Measurements from ENCODE around the gene CAV3.

GRCh38 chr3:8762607-8763377 is 29.2 kb downstream of the CAV3 start:
- TF ChIP-seq, protein P1, sequence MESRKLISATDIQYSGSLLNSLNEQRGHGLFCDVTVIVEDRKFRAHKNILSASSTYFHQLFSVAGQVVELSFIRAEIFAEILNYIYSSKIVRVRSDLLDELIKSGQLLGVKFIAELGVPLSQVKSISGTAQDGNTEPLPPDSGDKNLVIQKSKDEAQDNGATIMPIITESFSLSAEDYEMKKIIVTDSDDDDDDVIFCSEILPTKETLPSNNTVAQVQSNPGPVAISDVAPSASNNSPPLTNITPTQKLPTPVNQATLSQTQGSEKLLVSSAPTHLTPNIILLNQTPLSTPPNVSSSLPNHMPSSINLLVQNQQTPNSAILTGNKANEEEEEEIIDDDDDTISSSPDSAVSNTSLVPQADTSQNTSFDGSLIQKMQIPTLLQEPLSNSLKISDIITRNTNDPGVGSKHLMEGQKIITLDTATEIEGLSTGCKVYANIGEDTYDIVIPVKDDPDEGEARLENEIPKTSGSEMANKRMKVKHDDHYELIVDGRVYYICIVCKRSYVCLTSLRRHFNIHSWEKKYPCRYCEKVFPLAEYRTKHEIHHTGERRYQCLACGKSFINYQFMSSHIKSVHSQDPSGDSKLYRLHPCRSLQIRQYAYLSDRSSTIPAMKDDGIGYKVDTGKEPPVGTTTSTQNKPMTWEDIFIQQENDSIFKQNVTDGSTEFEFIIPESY (IDR thresholded peaks at IDR 0.05): no peak
- TF ChIP-seq YY1 (IDR thresholded peaks at IDR 0.05): no peak
- TF ChIP-seq, protein P2, sequence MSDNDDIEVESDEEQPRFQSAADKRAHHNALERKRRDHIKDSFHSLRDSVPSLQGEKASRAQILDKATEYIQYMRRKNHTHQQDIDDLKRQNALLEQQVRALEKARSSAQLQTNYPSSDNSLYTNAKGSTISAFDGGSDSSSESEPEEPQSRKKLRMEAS (IDR thresholded peaks at IDR 0.05): no peak
- TF ChIP-seq, protein P3, sequence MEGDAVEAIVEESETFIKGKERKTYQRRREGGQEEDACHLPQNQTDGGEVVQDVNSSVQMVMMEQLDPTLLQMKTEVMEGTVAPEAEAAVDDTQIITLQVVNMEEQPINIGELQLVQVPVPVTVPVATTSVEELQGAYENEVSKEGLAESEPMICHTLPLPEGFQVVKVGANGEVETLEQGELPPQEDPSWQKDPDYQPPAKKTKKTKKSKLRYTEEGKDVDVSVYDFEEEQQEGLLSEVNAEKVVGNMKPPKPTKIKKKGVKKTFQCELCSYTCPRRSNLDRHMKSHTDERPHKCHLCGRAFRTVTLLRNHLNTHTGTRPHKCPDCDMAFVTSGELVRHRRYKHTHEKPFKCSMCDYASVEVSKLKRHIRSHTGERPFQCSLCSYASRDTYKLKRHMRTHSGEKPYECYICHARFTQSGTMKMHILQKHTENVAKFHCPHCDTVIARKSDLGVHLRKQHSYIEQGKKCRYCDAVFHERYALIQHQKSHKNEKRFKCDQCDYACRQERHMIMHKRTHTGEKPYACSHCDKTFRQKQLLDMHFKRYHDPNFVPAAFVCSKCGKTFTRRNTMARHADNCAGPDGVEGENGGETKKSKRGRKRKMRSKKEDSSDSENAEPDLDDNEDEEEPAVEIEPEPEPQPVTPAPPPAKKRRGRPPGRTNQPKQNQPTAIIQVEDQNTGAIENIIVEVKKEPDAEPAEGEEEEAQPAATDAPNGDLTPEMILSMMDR (IDR thresholded peaks at IDR 0.05; ENCODE audit: low read depth, low read length, missing input control): no peak
- TF ChIP-seq TAF1 (conservative IDR thresholded peaks at IDR 0.05): no peak
- no peak for TF ChIP-seq ATF3 (IDR thresholded peaks at IDR 0.05)
- TF ChIP-seq RXRA (IDR thresholded peaks at IDR 0.05): no peak
- TF ChIP-seq NR2F2 (IDR thresholded peaks at IDR 0.05): no peak
- no peak for TF ChIP-seq GABPA (IDR thresholded peaks at IDR 0.05 in 1 of 2, conservative IDR thresholded peaks at IDR 0.05 in 1 of 2)
- no peak for TF ChIP-seq REST (IDR thresholded peaks at IDR 0.05)
- no peak for TF ChIP-seq JUND (IDR thresholded peaks at IDR 0.05)

Measured in liver (tissue), 3 donors.